ENCODE results near the gene PDIA6. TPM values are rescaled to one million over a fixed set of nuclear protein-coding genes. Genes with fewer than 3 reads are reported as not detected.

Gene PDIA6
- total RNA-seq, 1 experiment from 2014 or later = 314 TPM

- H3K4me3 ChIP-seq (ENCODE audit: low read depth, low read length, poor library complexity, severe bottlenecking) = no peak overlapping the region
- BruUV-seq (replicated peaks) = no TSS peak
- H3K27me3 ChIP-seq (replicated peaks; ENCODE audit: insufficient read depth, low read depth, low read length, poor library complexity) = no peaks in the 10 kb centered on the region
- intact Hi-C loops (cut with micrococcal nuclease; ENCODE audit: unreplicated experiment) = no loop called here
- H3K9me3 ChIP-seq (ENCODE audit: low read depth, low read length, poor library complexity, severe bottlenecking) = no peaks in the 10 kb centered on the region
- no peaks in the 10 kb centered on the region for H3K4me1 ChIP-seq (ENCODE audit: insufficient read depth, low read length, poor library complexity, severe bottlenecking)
- ChIA-PET CTCF (no interaction called here), POLR2A (ENCODE audit: low non-redundant PET) (no interaction called here)
- H3K27ac ChIP-seq (ENCODE audit: low read depth, low read length, poor library complexity, severe bottlenecking) = no peak overlapping the region
- no peak for DNase-seq (ENCODE audit: low spot score)
- TF ChIP-seq CTCF (conservative IDR thresholded peaks at IDR 0.05; ENCODE audit: low read depth, low read length) (no peak), EZH2 (IDR thresholded peaks at IDR 0.05; ENCODE audit: borderline replicate concordance, low read depth, low read length, poor library complexity, severe bottlenecking) (no peak)
- H3K36me3 ChIP-seq (ENCODE audit: insufficient read depth, low read length, poor library complexity, severe bottlenecking) = peaks cover 91% of the 10 kb centered on the region
Observed at GRCh38 chr2:10793816-10794215, 18.8 kb downstream of the PDIA6 start.

- DNase-seq (ENCODE audit: low spot score) = no peak
- H3K4me3 ChIP-seq (ENCODE audit: low read depth, low read length, poor library complexity, severe bottlenecking) = no peak overlapping the region
- CTCF ChIA-PET = no interaction called here
- POLR2A ChIA-PET (ENCODE audit: low non-redundant PET) = no interaction called here
- TF ChIP-seq CTCF (conservative IDR thresholded peaks at IDR 0.05; ENCODE audit: low read depth, low read length) (peak; percentile 31; the same call in 1 of the 2 replicates), EZH2 (IDR thresholded peaks at IDR 0.05; ENCODE audit: borderline replicate concordance, low read depth, low read length, poor library complexity, severe bottlenecking) (no peak)
- BruUV-seq (replicated peaks) = no TSS peak
- intact Hi-C loops (cut with micrococcal nuclease; ENCODE audit: unreplicated experiment) = no loop called here
- H3K9me3 ChIP-seq (ENCODE audit: low read depth, low read length, poor library complexity, severe bottlenecking) = no peaks in the 10 kb centered on the region
- H3K4me1 ChIP-seq (ENCODE audit: insufficient read depth, low read length, poor library complexity, severe bottlenecking) = no peaks in the 10 kb centered on the region
- H3K27ac ChIP-seq (ENCODE audit: low read depth, low read length, poor library complexity, severe bottlenecking) = no peak overlapping the region
- peaks cover 91% of the 10 kb centered on the region for H3K36me3 ChIP-seq (ENCODE audit: insufficient read depth, low read length, poor library complexity, severe bottlenecking)
- no peaks in the 10 kb centered on the region for H3K27me3 ChIP-seq (replicated peaks; ENCODE audit: insufficient read depth, low read depth, low read length, poor library complexity)
Observed at GRCh38 chr2:10792660-10793400, 19.8 kb downstream of the PDIA6 start.

- H3K27ac ChIP-seq (ENCODE audit: low read depth, low read length, poor library complexity, severe bottlenecking) = no peak overlapping the region
- intact Hi-C loops (cut with micrococcal nuclease; ENCODE audit: unreplicated experiment) = no loop called here
- no peak overlapping the region for H3K4me3 ChIP-seq (ENCODE audit: low read depth, low read length, poor library complexity, severe bottlenecking)
- no peaks in the 10 kb centered on the region for H3K4me1 ChIP-seq (ENCODE audit: insufficient read depth, low read length, poor library complexity, severe bottlenecking)
- ChIA-PET POLR2A (ENCODE audit: low non-redundant PET) (no interaction called here), CTCF (no interaction called here)
- no peak for TF ChIP-seq EZH2 (IDR thresholded peaks at IDR 0.05; ENCODE audit: borderline replicate concordance, low read depth, low read length, poor library complexity, severe bottlenecking)
- TF ChIP-seq CTCF (conservative IDR thresholded peaks at IDR 0.05; ENCODE audit: low read depth, low read length) = no peak
- no peak for DNase-seq (ENCODE audit: low spot score)
- no TSS peak for BruUV-seq (replicated peaks)
- no peaks in the 10 kb centered on the region for H3K27me3 ChIP-seq (replicated peaks; ENCODE audit: insufficient read depth, low read depth, low read length, poor library complexity)
- peaks cover 91% of the 10 kb centered on the region for H3K36me3 ChIP-seq (ENCODE audit: insufficient read depth, low read length, poor library complexity, severe bottlenecking)
- no peaks in the 10 kb centered on the region for H3K9me3 ChIP-seq (ENCODE audit: low read depth, low read length, poor library complexity, severe bottlenecking)
Observed at GRCh38 chr2:10792001-10792634, 20.5 kb downstream of the PDIA6 start.

Data from A673 (cell line).